ENCODE data around the gene ADGRF1. TPM values are rescaled to one million over a fixed set of nuclear protein-coding genes. Genes with fewer than 3 reads are reported as not detected.
"Not testable (repeated sequence)": the region's sequence is repeated elsewhere in the genome, so short reads cannot be mapped to it uniquely, and the experiment has no call there.

ADGRF1 gene
- total RNA-seq, 1 experiment from 2014 or later, result not detected

GRCh38 chr6:47016909-47017308 is 25.2 kb downstream of the ADGRF1 start:
- Histone ChIP-seq H3K4me3 (ENCODE audit: insufficient read depth, low read depth, low read length) (no peak overlapping the region), H3K36me3 (replicated peaks; ENCODE audit: control insufficient read depth, insufficient read depth, low read length) (no peaks in the 10 kb centered on the region), H3K27me3 (ENCODE audit: control insufficient read depth, insufficient read depth, low read length) (no peaks in the 10 kb centered on the region)
- no peak for DNase-seq

- Histone ChIP-seq H3K4me3 (ENCODE audit: insufficient read depth, low read depth, low read length) (no peak overlapping the region), H3K36me3 (replicated peaks; ENCODE audit: control insufficient read depth, insufficient read depth, low read length) (no peaks in the 10 kb centered on the region), H3K27me3 (ENCODE audit: control insufficient read depth, insufficient read depth, low read length) (no peaks in the 10 kb centered on the region)
- no peak for DNase-seq
Measured at GRCh38 chr6:47016261-47016660, 25.9 kb downstream of the ADGRF1 start.

GRCh38 chr6:47014401-47014800 is 27.7 kb downstream of the ADGRF1 start:
- Histone ChIP-seq H3K36me3 (replicated peaks; ENCODE audit: control insufficient read depth, insufficient read depth, low read length) (no peaks in the 10 kb centered on the region), H3K4me3 (ENCODE audit: insufficient read depth, low read depth, low read length) (no peak overlapping the region), H3K27me3 (ENCODE audit: control insufficient read depth, insufficient read depth, low read length) (no peaks in the 10 kb centered on the region)
- no peak for DNase-seq

GRCh38 chr6:47009583-47009982 is 32.5 kb downstream of the ADGRF1 start:
- DNase-seq, result no peak
- H3K4me3 ChIP-seq (ENCODE audit: insufficient read depth, low read depth, low read length), result no peak overlapping the region
- no peaks in the 10 kb centered on the region for H3K27me3 ChIP-seq (ENCODE audit: control insufficient read depth, insufficient read depth, low read length)
- no peaks in the 10 kb centered on the region for H3K36me3 ChIP-seq (replicated peaks; ENCODE audit: control insufficient read depth, insufficient read depth, low read length)

GRCh38 chr6:47008397-47008763 is 33.8 kb downstream of the ADGRF1 start:
- no peak for DNase-seq
- no peaks in the 10 kb centered on the region for H3K36me3 ChIP-seq (replicated peaks; ENCODE audit: control insufficient read depth, insufficient read depth, low read length)
- no peaks in the 10 kb centered on the region for H3K27me3 ChIP-seq (ENCODE audit: control insufficient read depth, insufficient read depth, low read length)
- H3K4me3 ChIP-seq (ENCODE audit: insufficient read depth, low read depth, low read length), result no peak overlapping the region

GRCh38 chr6:47007657-47008396 is 34.3 kb downstream of the ADGRF1 start:
- H3K4me3 ChIP-seq (ENCODE audit: insufficient read depth, low read depth, low read length), result no peak overlapping the region
- H3K27me3 ChIP-seq (ENCODE audit: control insufficient read depth, insufficient read depth, low read length), result no peaks in the 10 kb centered on the region
- no peaks in the 10 kb centered on the region for H3K36me3 ChIP-seq (replicated peaks; ENCODE audit: control insufficient read depth, insufficient read depth, low read length)
- DNase-seq, result no peak

GRCh38 chr6:47005486-47005885 is 36.6 kb downstream of the ADGRF1 start:
- Histone ChIP-seq H3K4me3 (ENCODE audit: insufficient read depth, low read depth, low read length) (no peak overlapping the region), H3K36me3 (replicated peaks; ENCODE audit: control insufficient read depth, insufficient read depth, low read length) (no peaks in the 10 kb centered on the region), H3K27me3 (ENCODE audit: control insufficient read depth, insufficient read depth, low read length) (no peaks in the 10 kb centered on the region)
- no peak for DNase-seq

- DNase-seq, result no peak
Measured at GRCh38 chr6:47004463-47004862, 37.7 kb downstream of the ADGRF1 start.

GRCh38 chr6:47000842-47001241 is 41.3 kb downstream of the ADGRF1 start:
- DNase-seq, result no peak
- H3K27me3 ChIP-seq (ENCODE audit: control insufficient read depth, insufficient read depth, low read length), result no peaks in the 10 kb centered on the region
- H3K36me3 ChIP-seq (replicated peaks; ENCODE audit: control insufficient read depth, insufficient read depth, low read length), result no peaks in the 10 kb centered on the region
- no peak overlapping the region for H3K4me3 ChIP-seq (ENCODE audit: insufficient read depth, low read depth, low read length)

More at GRCh38 chr6:47004463-47004862, 37.7 kb downstream of the ADGRF1 start:
- Histone ChIP-seq H3K27me3 (ENCODE audit: control insufficient read depth, insufficient read depth, low read length) (no peaks in the 10 kb centered on the region), H3K36me3 (replicated peaks; ENCODE audit: control insufficient read depth, insufficient read depth, low read length) (no peaks in the 10 kb centered on the region), H3K4me3 (ENCODE audit: insufficient read depth, low read depth, low read length) (no peak overlapping the region)

GRCh38 chr6:46998436-46999017 is 43.6 kb downstream of the ADGRF1 start:
- no peaks in the 10 kb centered on the region for H3K27me3 ChIP-seq (ENCODE audit: control insufficient read depth, insufficient read depth, low read length)
- no peak overlapping the region for H3K4me3 ChIP-seq (ENCODE audit: insufficient read depth, low read depth, low read length)
- no peaks in the 10 kb centered on the region for H3K36me3 ChIP-seq (replicated peaks; ENCODE audit: control insufficient read depth, insufficient read depth, low read length)
- DNase-seq, result no peak

GRCh38 chr6:46997646-46998045 is 44.5 kb downstream of the ADGRF1 start:
- Histone ChIP-seq H3K4me3 (ENCODE audit: insufficient read depth, low read depth, low read length) (no peak overlapping the region), H3K27me3 (ENCODE audit: control insufficient read depth, insufficient read depth, low read length) (no peaks in the 10 kb centered on the region), H3K36me3 (replicated peaks; ENCODE audit: control insufficient read depth, insufficient read depth, low read length) (no peaks in the 10 kb centered on the region)
- DNase-seq, result no peak

GRCh38 chr6:46996860-46997641 is 45.1 kb downstream of the ADGRF1 start:
- no peak for DNase-seq
- Histone ChIP-seq H3K36me3 (replicated peaks; ENCODE audit: control insufficient read depth, insufficient read depth, low read length) (no peaks in the 10 kb centered on the region), H3K27me3 (ENCODE audit: control insufficient read depth, insufficient read depth, low read length) (no peaks in the 10 kb centered on the region), H3K4me3 (ENCODE audit: insufficient read depth, low read depth, low read length) (no peak overlapping the region)

- no peak overlapping the region for H3K4me3 ChIP-seq (ENCODE audit: insufficient read depth, low read depth, low read length)
- no peak for DNase-seq
- no peaks in the 10 kb centered on the region for H3K27me3 ChIP-seq (ENCODE audit: control insufficient read depth, insufficient read depth, low read length)
- no peaks in the 10 kb centered on the region for H3K36me3 ChIP-seq (replicated peaks; ENCODE audit: control insufficient read depth, insufficient read depth, low read length)
Measured at GRCh38 chr6:46994933-46995332, 47.2 kb downstream of the ADGRF1 start.

- no peaks in the 10 kb centered on the region for H3K36me3 ChIP-seq (replicated peaks; ENCODE audit: control insufficient read depth, insufficient read depth, low read length)
- H3K4me3 ChIP-seq (ENCODE audit: insufficient read depth, low read depth, low read length), result no peak overlapping the region
- no peaks in the 10 kb centered on the region for H3K27me3 ChIP-seq (ENCODE audit: control insufficient read depth, insufficient read depth, low read length)
- no peak for DNase-seq
Measured at GRCh38 chr6:46993846-46994245, 48.3 kb downstream of the ADGRF1 start.

- H3K4me3 ChIP-seq (ENCODE audit: insufficient read depth, low read depth, low read length); DNase-seq; H3K36me3 ChIP-seq (replicated peaks; ENCODE audit: control insufficient read depth, insufficient read depth, low read length); H3K27me3 ChIP-seq (ENCODE audit: control insufficient read depth, insufficient read depth, low read length): not testable (repeated sequence)
Measured at GRCh38 chr6:46992391-46992790, 49.7 kb downstream of the ADGRF1 start.
